NCI-H1092 treated with DMSO at 0.1 percent for 48 hours (cell line): ENCODE data around the gene RPGRIP1L.

Experiments used
- DNase-seq: peaks from one replicate; lab custom pipeline; 2025; lab: John Stamatoyannopoulos, UW

RPGRIP1L gene

DNA sequence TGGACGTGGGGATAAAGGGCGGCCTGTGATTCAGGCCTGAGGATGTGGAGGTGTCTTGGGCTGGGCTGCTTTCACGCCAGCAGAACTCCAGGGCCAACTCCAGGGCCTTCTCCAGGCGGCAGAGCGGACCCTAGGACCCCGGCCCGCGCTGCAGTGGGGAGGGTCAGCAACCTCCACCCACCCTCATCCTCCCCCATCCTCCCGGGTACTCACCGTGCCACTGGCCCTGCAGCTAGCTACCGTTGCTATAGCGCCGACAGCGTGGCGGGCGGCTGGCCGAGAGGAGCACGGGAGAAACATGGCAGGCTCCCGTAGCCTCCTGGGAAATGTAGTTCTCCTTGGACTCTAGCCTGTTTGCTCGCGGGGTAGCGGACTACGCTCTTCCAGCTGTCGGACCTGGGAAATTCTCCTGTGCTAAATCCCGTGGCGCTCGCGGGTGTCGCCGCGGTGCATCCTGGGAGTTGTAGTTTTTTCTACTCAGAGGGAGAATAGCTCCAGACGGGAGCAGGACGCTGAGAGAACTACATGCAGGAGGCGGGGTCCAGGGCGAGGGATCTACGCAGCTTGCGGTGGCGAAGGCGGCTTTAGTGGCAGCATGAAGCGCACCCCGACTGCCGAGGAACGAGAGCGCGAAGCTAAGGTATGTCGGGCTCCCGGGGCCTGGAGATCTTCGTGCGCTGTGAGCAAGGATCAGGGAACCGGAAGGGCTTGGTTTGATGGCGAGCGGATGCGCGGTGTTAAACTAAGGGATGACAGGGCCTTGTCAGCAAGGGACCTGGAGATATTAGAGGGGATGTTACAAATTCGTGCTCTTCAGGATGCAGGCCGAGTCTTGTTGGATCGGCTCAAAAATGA, at the start of gene RPGRIP1L, which contains the start of gene FTO:
TSS of gene RPGRIP1L (minus strand) at position 270 of the 855 bp plus-strand sequence. CDS start 3,136 bp downstream, outside the sequence.
TSS of gene FTO (plus strand) at position 567 of the 855 bp plus-strand sequence.
- DNase-seq, result peak; percentile 99

DNA sequence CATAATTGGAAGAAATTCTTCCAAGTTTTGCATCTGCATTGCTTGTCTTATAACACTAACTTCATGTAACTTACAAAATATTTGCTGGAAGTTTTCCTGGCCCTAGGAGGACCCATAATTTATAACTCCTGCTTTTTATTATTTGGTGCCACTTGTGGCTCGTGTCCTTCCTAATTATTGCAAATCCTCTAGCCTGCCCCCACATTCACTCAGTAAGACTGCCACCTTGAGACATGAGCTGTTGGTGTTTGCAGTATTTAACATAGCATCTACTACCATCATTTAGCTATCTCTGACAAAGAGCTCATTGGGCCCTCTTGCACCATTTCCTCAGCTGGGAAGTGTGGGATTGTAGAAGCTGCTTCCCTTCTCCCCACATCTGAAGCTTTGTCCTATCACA, 49.8 kb upstream of the RPGRIP1L start:
- peak; percentile 49 for DNase-seq

DNA sequence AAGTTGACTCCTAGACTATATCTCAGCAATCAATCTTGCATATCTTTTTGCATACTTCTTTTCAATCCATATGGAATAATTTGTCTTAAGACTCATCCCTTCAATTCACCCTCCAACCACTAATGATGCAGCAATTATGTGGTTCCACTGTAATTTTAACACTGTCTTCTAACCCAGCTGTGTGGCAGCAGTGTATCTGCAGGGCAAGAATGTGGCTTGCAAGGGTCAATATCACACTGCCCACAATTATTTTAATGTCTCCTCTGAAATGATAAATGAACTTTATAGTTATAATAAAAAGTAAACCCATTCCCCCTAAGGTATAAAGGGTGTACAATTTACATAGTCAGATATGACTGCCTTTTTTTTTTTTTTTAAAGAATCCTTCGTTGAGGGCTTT, 48.9 kb upstream of the RPGRIP1L start:
- no peak for DNase-seq

DNA sequence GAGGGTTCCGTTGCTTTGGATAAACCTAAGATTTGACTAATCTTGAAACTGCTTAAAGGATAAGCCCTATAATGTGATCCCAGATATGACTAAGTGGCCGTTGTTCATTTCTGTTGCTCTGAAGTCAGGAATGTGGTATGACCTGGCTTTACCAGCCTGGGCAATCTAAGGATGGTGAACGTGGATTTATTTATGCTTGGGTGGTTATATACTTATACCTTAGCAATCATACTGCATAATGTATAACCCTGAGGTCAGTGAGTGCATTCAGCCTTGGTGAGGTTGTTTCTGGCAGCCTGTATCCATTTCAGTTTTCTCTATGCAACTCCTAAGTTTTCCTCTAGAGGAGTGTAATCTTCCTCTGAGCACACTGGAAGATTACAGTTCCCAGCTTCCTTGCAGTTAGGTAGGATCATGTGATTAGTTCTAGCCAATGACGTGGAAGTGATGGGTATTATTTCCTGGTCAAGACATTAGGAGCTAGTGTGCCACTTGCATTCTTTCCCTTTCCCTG, 42.2 kb upstream of the RPGRIP1L start:
- no peak for DNase-seq

DNA sequence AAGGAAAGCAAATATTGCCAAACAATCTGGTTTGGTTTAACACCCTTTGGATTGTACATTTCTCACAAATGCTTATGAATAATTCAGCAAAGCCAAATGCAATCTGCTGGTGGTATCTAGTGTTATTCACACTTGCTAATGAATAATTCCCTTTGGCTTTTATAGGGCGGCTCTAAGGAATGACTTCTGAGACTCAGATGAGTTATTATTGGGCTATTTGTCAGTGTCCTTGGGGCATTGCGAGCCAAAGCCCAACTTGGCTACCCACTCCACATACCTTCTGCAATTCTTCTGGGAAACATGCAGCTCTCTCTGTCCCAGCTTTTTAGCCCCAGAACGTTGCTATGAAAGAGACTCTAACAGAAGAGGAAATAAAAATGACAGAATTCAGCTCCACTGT, 41.4 kb upstream of the RPGRIP1L start:
- DNase-seq, result no peak

DNA sequence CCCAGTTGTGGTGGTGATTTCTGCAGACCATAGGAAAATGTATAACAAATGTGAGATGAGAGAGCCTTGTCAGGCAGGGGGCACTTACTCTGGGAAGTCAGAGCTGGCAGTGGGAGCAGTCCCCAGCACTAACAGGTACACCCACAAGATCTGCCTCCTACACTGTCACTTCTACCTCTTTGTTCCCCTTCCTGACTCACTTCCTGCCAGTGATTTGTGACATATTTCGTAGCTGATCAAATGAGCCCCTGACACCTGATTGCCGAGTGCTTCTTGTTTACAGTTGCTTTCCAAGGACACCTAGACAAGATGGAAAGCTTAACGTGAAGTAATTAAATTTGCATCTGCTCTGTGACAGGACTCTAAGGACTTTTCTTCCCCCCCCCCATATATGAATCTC, 40.8 kb upstream of the RPGRIP1L start:
- peak; percentile 16 for DNase-seq

DNA sequence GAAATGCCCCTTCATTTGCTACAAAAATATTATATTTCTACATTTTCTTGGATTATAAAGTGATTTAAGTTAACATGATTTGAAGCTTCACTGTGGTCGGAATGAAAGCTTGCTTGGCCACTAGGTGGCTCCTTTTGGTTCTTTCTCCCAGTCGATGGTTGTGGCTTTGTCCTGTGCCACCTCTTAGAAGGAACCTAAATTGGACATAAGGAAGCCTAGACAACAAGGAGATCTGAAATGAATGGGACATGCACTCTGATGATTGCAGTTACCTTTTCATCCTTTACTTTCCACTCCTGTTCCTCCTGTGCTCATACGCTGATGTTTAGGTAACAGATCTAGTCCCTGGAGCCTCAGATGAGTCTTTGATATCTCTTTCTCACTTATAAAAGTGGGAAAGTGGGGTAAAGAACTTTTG, 39.5 kb upstream of the RPGRIP1L start:
- DNase-seq, result no peak

DNA sequence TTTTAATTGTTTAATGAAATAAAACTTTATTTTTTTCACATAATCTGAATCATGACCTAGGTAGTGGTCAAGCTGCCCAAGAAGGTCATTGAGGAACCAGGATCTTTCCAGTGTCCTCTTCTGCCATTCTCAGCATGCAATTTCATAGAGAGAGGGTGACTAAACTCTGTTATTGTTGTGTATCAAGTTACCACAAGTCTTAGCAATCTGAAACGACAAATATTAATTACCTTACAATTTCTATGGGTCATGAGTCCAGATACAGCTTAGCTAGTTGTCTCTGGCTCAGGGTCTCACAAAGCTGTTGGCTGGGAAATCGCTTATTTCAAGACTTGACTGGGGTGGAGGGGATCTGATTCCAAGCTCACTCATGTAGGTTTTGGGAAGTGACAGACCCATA, 37.9 kb upstream of the RPGRIP1L start:
- no peak for DNase-seq

DNA sequence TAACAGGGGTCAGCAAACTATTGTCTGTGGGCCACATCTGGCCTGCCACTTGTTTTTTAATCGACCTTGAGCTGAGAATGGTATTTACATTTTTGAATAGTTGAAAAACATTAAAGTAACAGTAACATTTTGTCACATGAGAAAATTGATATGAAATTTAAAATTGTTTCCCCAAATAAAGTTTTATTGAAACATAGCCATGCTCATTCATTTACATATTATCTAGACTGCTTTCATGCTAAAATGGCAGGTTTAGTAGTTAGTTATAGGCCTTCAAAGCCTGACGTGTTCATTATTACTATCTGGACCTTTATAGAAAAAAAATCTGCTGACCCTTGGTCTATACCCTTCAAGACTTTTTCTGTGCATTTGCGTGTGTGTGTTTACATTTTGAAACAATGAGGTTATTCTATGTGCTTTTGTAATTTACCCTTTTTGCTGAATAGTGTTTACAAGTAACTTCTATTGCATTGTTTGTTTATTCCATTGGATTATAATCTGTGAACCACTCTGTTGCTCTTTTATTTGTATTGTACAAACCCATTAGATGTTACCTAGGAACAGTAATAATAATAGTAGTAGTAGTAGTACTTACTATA, 37.4 kb upstream of the RPGRIP1L start:
- no peak for DNase-seq

DNA sequence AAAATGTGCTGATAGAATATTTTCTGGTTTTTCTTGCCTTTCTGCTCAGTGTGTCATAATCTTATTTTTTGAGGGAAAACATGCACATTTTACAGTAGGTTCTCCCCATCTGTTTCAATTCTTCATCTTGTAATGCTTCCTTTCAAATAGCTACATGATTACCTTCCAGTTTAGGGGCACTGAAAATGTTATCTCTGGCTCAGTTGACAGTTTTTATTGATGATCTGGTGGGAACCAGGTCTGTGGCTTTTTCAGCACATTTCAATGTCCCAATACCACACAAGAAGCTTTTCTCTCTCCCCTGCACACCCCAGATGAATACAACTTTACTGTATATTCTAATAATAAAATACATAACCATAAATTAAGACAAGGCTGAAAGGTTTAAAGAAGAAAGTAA, 36.8 kb upstream of the RPGRIP1L start:
- no peak for DNase-seq

DNA sequence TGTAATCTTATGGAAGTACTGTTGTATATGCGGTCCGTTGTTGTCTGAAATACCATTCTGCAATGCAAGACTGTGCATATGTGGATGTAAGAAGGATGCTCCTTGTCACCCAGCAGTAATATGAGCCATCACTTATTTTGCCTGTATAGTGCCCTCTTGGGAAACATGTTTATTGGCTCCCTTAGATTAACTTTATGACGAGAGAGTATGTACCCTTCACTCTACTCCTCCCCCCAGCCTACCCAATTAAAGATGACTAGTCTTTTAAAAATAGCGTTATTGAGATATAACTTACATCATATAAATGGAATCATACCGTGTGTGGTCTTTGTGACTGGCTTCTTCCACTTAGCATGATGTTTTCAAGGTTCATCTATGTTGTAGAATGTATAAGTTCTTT, 33.9 kb upstream of the RPGRIP1L start:
- no peak for DNase-seq

DNA sequence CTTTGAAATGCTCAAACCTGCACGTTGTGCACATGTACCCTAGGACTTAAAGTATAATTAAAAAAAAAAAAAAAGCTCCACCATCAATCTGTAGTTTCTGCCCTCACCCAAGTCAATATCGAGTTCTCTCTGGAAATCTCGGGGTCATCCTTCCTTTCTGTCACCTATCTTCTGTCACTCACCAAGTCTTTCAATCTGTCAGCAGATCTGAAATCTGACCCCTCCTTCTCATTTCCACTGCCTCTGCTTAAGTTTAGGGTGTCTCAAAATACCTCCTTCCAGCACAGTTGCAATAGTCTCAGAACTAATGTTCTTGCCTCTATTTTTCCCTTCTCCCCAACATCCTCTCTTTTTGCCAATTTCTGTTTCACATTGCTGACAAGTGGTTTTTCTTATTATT, 32.6 kb upstream of the RPGRIP1L start:
- DNase-seq, result no peak

DNA sequence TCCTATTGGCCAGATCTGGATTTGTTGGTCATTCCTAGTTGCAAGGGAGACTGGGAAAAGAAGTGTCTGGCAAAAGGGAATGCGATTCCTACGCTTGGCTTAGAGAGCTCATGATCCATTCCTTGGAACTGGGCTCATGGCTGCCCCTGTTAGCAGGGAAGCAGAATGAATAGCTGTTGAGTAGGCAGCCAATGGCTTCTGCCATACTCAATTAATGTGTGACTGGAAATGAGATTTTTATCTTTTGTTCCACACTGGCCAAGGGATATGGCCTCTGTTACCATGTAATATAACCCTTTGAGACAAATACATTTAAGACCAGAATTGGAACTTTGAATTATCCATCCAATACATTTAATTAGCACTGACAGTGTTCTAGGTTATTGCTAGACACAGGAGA, 31.2 kb upstream of the RPGRIP1L start:
- no peak for DNase-seq

DNA sequence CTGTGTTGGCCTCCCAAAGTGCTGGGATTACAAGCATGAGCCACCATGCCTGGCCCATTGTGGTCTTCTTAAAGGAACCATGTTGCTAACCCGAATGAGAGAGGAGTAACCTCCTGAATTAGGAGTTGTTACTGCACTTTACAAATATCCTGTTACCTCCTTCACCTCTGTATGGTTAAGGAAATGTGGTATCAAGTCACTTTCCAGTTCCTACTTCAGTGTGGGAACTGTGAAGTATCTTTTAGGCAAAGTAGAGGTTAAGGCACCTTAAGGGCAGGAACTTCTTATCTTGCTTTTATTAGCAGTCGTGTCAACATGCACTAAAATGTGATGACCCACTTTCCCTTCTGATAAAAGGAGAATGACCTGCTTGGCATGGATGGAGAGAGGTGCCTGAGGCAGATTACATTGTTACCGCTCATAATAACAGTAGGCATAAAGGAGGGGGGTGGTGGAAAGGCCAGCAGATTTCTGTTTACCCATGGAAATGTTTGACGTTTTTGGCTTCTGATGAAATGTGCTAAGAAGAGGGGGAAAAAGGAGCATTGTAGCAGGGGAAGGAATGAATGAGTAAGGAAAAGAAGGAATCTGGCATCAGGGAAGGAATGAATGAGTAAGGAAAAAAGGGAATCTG, 28.8 kb upstream of the RPGRIP1L start:
- no peak for DNase-seq

DNA sequence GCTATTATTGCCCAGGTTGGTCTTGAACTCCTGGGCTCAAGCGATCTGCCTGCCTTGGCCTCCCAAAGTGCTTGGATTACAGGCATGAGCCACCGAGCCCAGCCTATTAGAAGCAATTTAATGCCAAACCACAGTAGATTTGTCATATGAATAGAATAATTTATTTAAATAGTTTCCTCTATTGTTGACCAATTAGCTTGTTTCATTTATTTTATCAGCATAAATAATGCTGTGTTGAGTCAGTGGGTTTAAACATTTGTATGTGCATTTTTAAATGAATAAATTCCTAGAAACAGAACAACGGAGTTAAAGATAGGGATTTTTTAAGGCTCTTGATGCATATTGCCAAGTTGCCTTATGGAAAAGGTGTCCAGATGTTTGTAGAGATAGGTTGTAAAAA, 27.0 kb upstream of the RPGRIP1L start:
- DNase-seq, result no peak

DNA sequence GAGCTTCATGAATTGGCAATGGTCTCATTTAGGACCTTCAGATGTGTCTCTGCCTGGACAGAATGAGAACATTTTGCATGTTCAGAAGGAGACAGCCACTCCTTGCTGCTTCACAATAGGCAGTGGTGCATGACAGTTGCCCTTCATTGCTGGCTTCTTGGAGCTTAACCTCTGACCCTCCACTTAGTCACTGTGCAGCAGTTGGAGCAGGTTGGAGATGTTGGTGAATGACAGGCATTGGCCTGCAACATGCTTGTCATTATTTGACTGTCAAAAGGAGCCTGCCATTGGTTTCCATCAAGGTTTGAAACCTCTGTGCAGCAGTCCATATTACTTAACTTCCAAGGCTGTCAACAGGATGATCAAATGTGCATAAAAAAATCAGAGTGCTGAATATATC, 23.0 kb upstream of the RPGRIP1L start:
- DNase-seq, result peak; percentile 22

DNA sequence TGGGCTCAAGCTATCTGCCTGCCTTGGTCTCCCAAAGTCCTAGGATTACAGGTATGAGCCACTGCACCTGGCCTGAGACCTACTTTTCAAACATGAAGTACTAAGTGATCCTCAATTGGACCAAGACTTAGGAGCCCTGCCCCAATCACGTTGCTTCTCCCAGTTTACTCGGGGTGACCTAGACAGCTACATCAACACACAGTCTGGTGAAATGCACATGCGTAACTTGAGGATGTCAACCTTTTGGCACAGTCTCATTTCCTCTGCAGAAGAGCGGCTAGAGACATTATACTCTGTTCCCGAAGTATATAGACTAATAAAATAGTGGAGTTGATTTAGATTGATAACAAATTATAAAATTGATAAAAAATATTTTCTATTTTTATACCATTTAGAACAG, 17.4 kb upstream of the RPGRIP1L start:
- no peak for DNase-seq

DNA sequence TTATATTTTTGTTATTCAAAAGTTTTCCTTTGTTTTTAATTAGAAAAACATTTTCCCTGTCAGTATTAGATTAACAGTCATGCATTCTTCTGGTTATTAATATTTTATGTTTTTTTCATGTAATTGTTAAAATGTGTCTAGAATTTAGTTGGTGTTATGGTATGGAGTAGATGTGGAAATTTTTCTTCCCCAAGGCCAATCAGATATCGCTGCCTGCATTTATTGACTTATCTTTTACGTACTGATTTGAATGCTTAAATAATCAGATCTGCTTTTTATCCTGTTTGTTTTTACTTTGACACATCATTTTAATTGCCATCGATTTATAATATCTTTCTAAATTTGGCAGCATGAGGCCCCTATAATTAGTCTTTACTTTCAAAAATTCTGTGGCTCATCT, 13.9 kb upstream of the RPGRIP1L start:
- DNase-seq, result no peak

DNA sequence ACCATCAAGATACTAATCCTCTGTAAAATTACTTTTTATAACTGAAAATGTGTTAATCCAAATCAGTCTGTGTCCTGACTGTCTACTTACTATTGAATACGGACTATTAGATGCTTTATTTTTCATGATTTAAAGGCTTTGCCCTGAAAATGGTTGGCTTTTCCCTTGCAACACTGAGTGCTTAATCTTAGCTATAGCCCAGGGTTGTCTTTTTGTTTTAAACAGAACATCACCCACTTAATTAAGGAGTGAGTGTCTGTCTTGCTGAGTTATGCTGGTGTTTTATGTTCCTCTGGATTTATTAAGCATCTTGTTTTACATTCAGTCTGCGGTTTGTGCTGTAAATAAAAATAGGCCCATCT, 11.3 kb upstream of the RPGRIP1L start:
- no peak for DNase-seq

DNA sequence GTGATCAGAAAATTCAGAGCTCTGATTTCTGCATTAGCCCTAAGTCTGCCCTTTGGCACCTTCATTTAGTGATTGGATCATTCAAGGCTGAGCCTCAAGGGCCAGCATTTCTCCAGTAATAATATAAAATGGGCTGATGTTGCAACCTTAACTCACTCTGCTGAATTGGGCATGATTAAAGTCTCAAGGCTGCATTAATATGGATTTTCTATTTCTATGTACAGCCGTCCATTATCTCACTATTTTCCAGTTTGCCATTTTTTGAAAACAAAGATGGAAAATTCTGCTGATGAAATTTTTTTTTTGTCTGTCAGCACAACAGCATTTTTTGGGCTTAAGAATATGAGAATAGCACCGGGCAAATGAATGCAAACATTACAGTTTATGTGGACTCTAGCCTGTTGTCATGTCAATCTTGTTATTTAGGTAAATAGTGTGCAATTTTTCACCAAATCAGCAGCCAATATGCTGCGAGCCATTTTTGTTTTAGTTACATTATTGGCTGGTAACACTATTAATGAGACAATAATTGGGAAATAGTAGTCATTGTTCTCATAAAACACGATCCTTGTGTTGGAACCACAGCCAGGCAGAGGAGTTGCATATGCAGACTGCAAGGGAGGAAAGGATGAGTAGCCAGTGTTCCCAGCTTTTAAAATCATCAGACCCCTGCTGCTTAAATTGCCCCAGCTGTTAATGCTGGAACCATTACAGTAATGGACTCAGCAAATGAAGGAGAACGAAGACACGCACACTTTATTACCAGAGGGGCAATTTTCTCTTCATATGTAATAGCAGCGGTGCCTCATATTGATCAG, 10.8 kb upstream of the RPGRIP1L start:
- peak; percentile 96 for DNase-seq

DNA sequence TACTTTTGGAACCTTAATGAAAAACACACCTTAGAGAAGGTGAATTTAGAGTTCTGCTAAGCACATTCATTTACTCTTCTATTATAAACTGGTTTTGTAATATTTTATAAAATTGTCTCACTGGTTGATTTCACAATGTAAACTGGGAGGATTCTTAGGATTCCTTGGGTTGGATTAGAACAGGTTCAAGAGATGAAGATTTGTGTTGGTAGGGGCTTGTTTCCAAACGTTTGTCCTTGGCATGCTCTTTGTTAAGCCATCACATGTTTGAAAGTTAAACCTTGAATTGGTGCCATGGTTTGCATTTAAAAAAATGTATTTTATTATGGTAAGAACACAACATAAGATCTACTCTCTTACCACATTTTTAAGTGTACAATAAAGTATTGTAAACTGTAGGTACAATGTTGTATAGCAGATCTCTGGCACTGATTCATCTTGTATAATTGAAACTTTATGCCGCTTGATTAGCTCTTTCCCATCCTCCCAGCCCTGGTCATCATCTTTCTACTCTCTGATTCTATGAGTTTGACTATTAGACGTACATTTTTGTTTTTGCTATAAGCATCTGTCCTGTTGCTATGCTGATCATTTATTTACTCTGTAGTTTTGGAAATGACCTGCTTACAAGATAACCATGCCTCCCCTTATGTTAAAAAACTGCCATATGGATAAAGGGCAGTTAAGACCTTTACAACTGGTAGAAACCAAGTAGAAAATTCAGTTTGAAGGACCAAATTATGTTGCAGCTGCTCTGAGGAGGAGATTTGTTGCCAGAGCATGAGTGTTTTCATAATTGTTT, 9.9 kb upstream of the RPGRIP1L start:
- DNase-seq, result peak; percentile 93
